ENCODE measurements around the gene NR1H2.
"Not testable (repeated sequence)": the region's sequence is repeated elsewhere in the genome, so short reads cannot be mapped to it uniquely, and the experiment has no call there.

Gene NR1H2

DNA sequence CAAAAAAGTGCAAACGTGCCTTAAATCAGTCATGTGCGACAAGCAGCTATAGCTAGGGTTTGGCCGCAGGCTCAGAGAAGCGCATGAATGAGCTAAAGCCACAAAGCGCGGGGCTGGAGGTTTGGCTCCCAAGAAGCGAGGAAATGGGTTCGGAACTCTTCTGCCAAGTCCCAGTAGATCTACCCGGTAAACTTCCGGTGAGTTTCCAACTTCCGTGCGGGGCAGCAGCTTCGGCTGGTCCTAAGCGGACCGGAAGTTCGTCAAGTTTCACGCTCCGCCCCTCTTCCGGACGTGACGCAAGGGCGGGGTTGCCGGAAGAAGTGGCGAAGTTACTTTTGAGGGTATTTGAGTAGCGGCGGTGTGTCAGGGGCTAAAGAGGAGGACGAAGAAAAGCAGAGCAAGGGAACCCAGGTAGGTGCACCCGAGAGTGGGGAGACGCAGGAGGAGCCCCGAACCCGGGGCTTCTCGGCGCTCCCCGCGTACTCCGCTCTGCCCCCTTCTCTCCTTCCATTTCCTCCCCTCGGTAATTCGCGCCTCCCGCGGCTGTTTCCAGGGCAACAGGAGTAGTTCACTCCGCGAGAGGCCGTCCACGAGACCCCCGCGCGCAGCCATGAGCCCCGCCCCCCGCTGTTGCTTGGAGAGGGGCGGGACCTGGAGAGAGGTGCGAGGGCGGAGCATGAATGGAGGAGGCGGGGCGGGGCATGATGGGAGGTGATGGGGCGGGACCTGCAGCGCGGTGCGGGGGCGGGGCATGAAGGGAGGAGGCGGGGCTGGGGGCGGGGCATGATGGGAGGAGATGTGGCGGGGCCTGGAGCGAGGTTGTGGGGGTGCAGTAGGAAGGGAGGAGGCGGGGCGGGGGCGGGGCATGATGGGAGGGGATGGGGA, at the start of gene NR1H2:
NR1H2 (plus strand) TSS at position 292 of the 885 bp plus-strand sequence. CDS start 1,149 bp downstream, outside the sequence.
- peak; percentile 91 to 93 for DNase-seq

DNA sequence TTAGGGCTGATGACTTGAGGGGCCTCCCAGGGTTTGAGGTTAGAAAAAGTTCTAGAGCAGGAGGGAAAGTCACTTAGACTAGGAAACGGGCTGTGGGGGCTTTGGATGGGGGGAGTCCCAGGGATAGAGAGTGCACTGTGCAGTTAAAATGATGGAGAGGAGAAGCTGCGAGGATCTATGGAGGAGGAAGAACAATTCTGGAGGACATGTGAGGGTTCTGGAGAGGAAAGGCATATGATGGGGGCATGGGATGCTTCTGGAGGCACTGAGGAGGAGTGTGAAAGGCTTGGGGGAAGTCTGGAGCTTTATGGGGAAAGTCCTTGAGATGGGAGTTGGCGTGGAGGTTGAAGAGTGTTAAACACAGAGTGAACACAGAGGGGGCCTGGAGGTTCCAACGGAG, 49.2 kb upstream of the NR1H2 start:
- no peak for DNase-seq

DNA sequence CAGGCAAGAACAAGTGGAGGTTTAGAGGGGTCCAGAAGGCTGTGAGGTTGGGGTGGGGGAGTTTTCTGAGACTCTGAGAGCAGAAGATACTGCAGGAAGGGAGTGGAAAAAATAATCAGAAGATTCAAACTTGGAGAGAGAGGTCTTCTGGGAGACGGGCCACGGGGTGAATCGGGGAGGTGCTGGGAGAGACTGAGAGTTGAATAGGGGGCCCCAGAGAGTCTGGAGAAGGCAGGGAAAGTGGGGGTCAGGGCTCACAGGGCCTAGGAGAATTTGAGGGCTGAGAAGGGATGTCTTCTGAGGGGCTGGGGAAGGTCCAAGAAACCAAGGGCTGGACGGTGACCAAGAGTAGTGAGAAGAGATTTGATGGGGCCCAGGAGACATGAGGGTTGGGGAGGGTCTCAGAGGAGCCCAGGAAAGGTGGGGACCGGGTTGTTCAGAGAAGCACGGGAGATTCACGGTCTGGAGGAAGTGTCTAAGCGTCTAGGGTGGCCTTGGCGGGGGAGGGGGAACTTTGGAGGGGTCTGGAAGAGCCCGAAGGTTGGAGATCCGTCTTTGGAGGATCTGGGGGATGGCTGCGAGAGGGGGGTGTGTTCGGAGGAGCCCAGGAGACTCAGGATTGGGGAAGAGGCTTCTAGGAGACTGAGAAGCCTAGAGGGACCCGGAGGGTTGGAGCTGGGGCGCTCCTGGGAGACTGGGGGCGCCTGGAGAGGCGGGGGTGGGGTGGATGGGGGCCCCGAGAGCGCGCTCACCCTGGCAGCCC, 48.6 kb upstream of the NR1H2 start:
- DNase-seq, result no peak

DNA sequence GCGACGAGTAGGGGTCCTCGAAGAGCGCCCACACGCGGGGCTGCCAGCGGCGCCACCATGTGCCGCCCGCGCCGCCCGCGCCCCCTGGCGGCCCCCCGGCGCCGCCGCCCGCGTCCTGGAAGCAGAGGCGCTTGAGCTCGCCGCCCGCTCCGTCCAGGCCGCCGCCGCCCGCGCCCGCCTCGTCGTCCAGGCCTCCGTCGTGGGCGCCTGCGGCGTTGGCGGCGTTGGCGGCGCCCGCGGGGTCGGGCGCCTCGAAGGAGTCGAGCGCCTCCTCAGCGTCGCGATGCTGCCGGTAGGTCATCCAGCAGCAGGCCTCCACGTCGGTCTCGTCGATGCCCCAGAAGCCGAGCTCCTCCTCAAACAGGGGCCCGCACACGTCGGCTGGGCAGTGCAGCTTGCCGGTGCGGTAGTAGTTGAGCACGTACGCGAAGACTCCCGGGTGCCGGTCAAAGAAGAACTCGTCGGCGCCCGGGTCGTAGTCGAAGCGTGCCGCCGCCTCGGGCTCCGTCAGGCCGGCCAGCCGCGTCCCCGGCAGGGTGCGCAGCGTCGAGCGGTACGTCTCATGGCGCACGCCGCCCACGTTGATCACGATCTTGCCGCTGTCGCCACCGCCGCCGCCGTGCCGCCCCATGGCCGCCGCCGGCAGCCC, 47.9 kb upstream of the NR1H2 start:
- DNase-seq, result no peak

DNA sequence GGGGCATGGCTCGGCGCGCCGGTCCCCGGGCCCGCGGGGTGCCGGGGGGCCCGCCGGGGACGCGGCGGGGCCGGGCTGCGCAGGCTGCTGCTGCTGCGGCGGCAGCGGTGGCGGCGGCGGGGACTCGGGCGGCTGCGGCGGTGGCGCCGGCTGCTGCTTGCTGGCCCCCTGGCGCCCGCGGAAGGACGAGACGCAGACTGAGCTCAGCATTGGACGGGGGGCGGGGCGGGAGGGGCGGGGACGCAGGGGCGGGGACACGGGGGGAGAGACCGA, 47.4 kb upstream of the NR1H2 start:
- no peak for DNase-seq

DNA sequence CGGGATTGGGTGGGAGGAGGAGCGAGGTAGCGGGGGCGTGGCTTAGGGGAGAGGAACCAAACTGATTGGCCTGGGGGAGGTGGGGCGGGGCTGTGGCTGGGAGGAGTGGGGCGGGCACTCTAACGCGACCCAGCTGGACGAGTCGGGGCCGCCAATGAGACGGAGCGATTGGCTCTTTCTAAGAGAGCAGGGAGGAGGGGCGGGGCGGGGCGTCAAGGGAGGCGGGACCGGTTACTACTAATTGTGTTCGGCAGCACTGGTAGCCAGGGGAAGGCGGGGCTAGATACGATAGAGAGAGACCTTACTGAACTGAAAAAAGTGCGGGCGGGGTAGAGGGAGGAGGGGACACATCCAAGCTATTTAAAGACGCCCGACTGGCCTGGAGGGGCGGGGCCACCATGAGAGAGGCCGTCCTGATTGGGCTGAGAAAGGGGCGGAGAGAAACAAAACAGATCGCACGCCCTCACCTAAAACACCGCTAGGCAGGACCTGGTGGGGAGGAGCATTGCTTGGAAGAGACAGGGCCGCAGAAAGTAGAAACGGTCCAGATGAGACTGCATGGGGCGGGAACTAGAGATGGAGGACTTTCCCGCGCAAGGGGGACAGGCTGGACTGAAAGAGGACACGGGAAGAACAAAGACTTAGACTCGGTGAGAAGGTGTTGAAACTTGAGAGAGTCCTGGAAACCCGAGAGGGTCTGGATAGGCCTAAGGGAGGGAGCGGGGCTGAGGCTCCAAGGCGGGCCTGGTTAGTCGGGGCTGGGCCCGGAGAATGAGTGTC, 46.9 kb upstream of the NR1H2 start, which contains the start of gene KCNC3:
KCNC3 (minus strand) TSS at position 232 of the 780 bp plus-strand sequence. CDS start 295 bp downstream, outside the sequence.
- peak in 1 of 2 donors; percentile 90 for DNase-seq

DNA sequence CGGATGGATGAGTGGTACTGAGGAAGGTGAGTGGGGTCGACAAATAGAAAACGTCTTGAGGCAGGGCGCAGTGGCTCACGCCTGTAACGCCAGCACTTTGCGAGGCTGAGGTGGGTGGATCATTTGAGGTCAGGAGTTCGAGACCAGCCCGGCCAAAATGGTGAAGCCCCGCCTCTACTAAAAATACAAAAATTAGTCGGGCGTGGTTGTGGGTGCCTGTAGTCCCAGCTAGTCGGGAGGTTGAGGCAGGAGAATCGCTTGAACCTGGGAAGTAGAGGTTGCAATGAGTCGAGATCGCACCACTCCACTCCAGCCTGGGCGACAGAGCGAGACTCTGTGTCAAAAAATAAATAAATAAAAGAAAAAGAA, 46.3 kb upstream of the NR1H2 start:
- not testable (repeated sequence) for DNase-seq

DNA sequence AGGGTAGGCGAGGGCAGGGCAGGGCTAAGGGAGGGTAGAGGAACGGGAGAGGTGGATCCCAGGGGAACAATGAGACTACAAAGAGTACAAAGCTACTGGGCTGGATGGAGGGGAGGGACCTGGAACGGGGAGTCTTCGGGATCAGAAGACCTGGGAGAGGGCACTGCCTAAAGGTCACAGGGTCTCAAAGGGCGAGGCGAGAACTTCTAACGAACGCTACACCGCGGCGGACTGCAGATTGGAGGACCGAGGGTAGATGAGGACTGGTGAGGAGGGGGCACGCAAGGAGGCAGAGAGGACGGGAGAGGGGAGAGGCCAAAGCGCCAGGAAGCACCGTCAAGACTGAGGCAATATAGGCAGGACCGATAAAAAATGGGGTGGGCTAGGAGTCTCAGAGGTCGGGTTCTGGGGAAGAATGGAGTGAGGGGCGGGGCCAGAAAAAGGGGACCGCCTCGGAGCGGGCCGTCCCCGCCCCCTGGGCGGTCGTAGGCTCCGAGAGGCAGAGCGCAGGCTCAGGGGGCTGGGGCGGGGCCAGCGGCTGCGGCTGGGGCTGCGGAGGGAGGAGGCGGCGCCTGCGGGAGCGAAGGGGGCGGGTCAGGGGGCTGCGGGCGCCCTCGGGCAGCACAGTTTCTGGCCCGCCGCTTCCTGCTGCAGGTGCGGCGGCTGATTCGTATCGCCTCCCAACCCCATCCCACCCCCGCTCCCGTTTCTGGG, 45.7 kb upstream of the NR1H2 start:
- DNase-seq, result peak in 1 of 2 donors; percentile 52

DNA sequence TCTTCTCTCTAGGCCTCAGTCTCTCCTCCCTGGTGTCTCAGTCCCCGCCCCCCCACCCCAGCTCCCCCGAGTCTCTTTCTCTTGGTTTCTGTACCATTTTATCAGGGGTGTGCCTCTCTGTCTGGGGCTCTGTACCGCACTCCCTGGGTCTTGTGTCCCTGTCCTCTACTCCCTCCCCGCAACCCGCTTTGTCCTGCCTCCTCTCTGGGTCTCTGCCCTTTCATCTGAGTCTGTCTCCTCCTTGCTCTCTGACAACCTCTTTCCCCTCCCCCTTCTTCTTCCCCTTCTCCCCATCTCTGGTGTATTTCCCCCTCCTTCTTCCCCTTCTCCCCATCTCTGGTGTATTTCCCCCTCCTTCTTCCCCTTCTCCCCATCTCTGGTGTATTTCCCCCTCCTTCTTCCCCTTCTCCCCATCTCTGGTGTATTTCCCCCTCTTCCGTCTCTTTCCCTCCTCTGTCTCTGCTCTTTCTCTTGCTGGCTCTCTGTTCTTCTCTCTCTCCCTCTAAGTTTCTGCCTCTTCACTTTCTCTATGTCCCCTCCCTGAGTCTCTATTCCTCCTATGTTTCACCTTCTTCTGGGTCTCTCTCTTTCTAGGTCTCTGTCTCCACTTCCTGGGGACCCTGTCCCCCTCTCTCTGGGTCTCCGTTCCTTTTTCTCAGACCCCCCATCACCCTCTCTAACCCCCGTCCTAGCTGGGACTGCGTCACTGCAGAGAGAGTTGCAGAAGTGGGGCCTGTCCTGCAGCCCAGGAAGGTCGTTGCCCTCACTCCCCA, 44.9 kb upstream of the NR1H2 start:
- no peak for DNase-seq

DNA sequence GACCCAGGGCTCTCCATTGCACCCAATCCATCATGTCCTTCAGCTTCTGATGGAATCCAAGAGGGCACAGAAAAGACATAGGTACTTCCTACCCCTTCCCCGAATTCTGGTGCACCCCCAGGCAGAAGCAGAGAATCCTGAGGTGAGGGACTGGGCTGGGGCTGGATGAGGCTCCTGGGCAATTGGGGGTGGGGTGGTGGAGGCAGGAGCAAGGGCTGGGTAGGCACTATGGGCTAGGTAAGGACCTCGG, 44.3 kb upstream of the NR1H2 start:
- no peak for DNase-seq

DNA sequence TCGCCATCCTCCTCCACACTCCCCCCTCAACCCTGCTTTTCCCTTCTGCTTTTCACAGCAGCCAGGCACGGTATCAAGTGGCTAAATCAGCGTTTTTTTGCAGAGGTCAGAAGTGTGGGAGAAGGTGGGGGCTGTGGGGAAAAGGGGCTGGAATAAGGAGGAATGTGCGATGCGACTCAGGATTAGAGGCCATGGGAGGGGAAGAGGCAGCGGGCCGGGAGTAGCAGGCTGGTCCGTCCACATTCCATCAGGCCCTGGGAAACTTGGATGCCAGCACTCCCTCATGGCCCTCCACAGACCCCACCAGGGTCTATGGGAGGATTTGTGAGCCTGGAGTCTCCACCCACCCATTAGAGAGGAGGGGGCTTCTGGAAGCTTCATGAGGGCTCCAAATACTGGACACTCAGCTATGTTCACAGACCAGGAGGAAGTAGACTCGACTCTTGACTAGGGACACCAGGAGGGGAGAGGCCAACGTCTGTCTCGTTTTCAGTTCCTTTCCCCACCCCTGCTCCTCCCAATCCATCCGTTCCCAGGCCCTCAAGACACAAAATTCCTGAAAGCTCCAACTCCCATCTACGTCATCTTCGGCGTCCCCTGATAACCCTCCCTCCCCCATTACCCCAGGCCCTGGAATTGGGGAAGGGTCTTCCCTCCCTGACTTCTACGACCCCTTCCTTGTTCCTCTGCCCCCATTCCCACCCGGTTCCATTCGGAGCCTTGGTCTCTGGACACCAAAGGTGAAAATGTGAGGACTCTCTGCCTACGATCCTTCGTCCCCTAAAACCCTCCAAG, 43.8 kb upstream of the NR1H2 start:
- DNase-seq, result no peak

DNA sequence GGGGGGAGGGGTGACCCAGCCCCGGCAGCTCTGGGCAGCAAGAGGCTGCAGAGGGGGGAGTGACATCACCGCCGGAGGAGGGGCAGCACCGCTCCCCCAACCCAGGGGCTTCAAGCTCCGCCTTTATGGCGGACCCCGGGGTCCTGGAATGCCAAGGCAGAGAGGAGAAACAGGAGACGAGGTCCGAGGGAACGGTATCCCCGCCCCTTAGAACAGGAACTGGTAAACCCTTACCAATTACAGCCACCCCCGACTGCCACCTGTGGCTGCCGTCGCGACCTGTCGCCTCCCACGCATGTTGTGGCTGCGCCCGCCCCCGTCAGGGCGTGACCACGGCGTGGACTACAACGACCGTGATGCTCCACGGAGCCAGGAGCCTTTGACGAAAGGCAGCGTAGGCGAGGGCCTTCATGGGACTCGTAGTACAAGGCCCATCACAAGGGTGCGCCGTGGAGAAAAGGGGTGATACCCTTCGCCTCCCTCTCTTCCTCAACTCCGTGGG, 43.0 kb upstream of the NR1H2 start:
- DNase-seq, result peak in 1 of 2 donors; percentile 96

DNA sequence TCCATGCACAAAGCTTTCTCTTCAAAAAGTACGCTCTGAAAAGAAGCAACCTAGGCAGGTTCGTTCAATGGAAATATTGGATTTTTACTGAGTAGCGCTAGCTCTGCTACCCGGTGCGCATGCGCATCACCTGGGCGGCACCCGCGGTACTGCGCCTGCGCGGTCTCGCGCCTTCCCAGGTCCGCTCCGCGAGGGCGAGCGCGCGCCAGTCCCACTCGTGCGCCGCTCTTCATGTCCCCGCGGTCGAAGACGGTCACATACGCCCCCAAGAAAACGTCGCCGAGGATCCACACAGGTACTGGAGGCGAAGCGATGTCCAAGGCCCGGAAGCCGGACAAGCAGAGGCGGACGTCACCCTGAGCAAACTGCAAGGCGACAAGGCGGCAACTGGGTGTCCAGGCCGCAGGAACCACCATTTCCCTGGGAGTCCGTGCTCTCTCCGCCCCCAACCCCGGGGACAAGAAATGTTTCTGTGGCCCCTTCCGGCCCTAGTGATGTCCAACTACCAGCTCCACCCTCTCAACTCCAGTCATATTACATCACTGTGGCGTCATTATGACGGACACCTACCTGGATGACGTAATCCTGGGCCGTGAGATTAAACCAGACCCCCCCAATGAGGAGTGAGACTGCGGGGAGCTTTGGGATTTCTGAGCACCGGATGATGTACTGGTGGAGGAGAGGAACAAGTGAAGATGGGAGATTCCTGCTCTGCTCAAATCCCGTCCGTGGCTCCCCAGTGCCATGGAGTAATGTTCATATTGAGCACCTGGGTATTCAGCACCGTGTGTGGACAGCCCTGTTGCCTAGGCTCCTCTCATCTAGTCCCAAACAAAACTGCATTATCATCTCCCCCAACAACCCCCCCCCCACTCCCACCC, 42.3 kb upstream of the NR1H2 start:
- peak in 1 of 2 donors; percentile 96 for DNase-seq

DNA sequence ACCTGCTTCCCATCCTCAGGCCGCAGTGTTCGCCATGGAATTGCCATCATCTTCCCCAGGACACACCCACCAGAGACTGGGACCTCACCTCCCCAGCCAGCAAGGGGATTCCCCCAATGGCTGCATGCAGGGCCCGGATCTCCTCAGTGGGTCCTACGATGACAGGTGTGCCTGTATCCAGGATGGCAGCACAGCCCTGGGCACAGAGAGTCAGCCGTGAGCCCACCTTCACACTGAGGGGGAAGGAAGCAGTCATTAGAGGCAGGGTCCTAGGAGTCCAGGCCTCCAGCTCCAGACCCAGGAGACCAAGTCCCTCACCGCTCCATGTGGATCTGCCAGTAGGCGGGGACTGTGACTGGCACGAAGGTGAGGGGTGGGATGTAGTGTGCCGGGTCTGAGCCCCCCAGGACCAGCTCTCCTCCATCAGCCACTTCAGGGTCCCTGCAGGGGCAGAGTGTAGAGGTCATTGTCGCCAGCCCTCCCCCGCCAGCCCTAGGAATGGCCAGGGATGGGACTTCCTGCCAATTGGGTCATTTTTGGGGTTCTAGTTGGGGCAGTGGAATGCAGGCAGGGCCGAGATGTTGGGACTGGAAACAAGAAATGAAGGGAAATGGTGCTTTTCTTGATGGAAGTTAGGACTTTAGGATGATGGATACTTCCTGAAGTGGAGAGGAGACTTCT, 41.4 kb upstream of the NR1H2 start:
- no peak for DNase-seq

DNA sequence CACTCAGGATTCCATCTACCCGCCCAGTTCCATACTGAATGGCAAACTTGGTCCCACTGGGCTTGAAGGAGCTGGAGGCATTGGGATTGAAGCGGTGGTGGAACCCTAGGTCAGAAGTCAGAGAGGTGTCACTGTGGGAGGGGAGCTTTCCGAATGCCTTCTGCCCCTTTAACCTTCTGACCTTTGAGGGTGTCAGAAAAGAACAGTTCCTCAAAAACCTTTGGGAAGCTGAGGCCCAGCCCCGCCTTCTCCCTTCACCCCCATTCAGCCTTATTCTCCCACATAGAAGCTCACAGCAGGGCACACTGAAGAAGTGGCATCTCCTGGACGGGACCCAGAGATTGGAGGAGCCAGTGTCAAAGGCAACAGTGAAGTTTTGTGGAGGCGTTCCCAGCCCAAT, 39.2 kb upstream of the NR1H2 start:
- not testable (repeated sequence) for DNase-seq

DNA sequence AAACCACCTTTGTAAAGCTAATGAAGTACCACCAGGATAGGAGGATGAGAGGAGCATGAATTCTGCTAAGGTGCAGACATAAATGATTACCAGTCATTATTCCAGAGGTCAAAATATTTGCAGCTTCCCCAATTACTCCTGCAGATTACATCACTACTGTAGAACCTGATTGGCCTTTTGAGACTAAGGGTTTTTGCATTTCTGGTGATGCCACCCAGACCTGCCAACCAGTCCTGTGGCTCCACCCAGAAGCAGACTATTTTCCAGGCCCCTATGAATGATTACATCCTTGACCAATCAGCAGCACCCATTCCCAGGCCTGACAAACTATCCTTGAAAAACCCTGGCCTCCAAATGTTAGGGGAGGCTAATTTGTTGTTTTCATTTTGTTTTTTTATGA, 35.9 kb upstream of the NR1H2 start:
- no peak for DNase-seq

DNA sequence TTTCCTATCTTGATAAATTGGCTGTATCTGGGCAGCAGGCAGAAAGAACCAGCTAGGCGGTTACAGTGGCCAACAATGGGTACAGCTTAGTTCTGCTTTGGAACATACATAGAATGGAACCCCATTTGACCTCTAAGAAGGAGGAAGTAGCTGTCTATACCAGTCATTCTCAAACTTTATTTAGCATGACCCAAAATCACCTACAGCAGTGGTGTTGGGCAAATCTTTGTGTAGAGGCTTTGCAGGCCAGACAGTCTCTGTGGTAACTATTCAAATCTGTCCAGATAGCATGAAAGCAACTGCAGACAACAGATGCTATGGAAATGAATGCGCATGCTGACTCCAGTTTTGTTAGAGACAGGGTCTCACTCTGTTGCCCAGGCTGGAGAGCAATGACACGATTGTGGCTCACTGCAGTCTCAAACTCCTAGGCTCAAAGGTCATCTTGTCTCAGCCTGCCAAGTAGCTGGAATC, 35.1 kb upstream of the NR1H2 start:
- DNase-seq, result no peak

DNA sequence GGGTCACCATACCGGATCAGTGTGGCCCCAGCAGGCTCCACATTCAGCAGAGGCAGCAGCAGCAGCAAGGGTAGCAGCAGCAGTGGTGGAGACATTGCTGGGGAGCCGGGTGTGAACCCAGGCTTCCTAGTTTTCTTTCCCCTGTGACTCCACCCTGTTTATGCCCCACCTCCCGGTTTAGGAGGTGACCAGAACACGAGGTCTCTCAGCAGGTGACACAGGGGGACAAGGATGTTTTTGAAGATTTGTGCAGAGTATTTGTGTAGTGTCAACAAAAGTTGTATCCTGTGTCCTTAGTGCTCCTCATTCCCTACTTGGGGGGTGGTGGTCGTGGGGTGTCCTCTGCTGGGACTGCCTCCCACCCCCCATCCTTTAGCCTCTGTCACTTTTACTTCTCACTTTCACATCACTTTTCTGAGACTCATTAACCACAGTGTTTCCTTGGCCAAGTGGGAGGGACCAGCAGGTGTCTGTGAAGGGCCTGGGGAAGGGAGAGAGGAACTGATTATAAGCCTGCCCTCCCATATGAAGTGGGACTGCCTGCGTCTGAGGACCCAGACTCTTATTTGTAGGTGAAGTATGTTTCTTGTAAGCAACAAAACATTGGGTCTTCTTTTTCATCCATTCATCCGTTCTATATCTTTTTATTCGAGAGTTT, 31.5 kb upstream of the NR1H2 start:
- DNase-seq, result no peak
